ENCODE data around the gene NDUFC1.

NDUFC1 gene

GRCh38 chr4:139301821-139302611, at the start of gene NDUFC1:
Gene NDUFC1 (minus strand): TSS chr4:139302477. CDS start chr4:139295798, 6,679 bp downstream.
- H3K4me3 ChIP-seq (ENCODE audit: low read depth, low read length), result peak within 1 kb of the TSS; percentile 88
- peak; percentile 34 for TF ChIP-seq CTCF (IDR thresholded peaks at IDR 0.05; ENCODE audit: insufficient read depth, low read length, missing control alignments)
- CTCF ChIA-PET, result interaction anchor here (1.0 to 2.5 kb wide), 5 partner anchors 10 to 271 kb away, joined by 5 to 8 read pairs (median 7); partner anchors contain the start of gene MGARP
- POLR2A ChIA-PET, result interaction anchor here (0.8 to 2.1 kb wide), 3 partner anchors 10 to 37 kb away, joined by 3 to 6 read pairs (median 4); no protein-coding TSS in a partner anchor
- no peak for DNase-seq (ENCODE audit: low read depth, low spot score)

GRCh38 chr4:139337612-139338011, 35.3 kb upstream of the NDUFC1 start:
- no peak for DNase-seq (ENCODE audit: low read depth, low spot score)
- no peak for TF ChIP-seq CTCF (IDR thresholded peaks at IDR 0.05; ENCODE audit: insufficient read depth, low read length, missing control alignments)
- ChIA-PET CTCF (interaction anchor here (1.2 kb wide), 1 partner anchor 307 kb away, joined by 4 read pairs; no protein-coding TSS in a partner anchor), POLR2A (no interaction called here)
- no peak overlapping the region for H3K4me3 ChIP-seq (ENCODE audit: low read depth, low read length)

- no peak for TF ChIP-seq CTCF (IDR thresholded peaks at IDR 0.05; ENCODE audit: insufficient read depth, low read length, missing control alignments)
- ChIA-PET POLR2A (no interaction called here), CTCF (no interaction called here)
- H3K4me3 ChIP-seq (ENCODE audit: low read depth, low read length), result no peak overlapping the region
- no peak for DNase-seq (ENCODE audit: low read depth, low spot score)
These were observed 30.8 kb upstream of the NDUFC1 start for GRCh38 chr4:139333046-139333445.

- no peak for DNase-seq (ENCODE audit: low read depth, low spot score)
- POLR2A ChIA-PET, result no interaction called here
These were observed 28.9 kb upstream of the NDUFC1 start for GRCh38 chr4:139331185-139331584.

GRCh38 chr4:139330283-139330682, 28.0 kb upstream of the NDUFC1 start:
- POLR2A ChIA-PET, result no interaction called here
- CTCF ChIA-PET, result interaction anchor here (0.8 to 1.3 kb wide), 3 partner anchors 9 to 34 kb away, joined by 3 to 4 read pairs (median 4); no protein-coding TSS in a partner anchor
- no peak for DNase-seq (ENCODE audit: low read depth, low spot score)
- H3K4me3 ChIP-seq (ENCODE audit: low read depth, low read length), result no peak overlapping the region
- no peak for TF ChIP-seq CTCF (IDR thresholded peaks at IDR 0.05; ENCODE audit: insufficient read depth, low read length, missing control alignments)

More at GRCh38 chr4:139331185-139331584, 28.9 kb upstream of the NDUFC1 start:
- H3K4me3 ChIP-seq (ENCODE audit: low read depth, low read length), result no peak overlapping the region
- CTCF ChIA-PET, result interaction anchor here (0.7 to 1.0 kb wide), 4 partner anchors 9 to 103 kb away, joined by 3 to 4 read pairs (median 4); no protein-coding TSS in a partner anchor
- TF ChIP-seq CTCF (IDR thresholded peaks at IDR 0.05; ENCODE audit: insufficient read depth, low read length, missing control alignments), result no peak

GRCh38 chr4:139329665-139330200, 27.5 kb upstream of the NDUFC1 start:
- POLR2A ChIA-PET, result no interaction called here
- DNase-seq (ENCODE audit: low read depth, low spot score), result no peak
- CTCF ChIA-PET, result interaction anchor here (0.8 to 1.3 kb wide), 3 partner anchors 10 to 34 kb away, joined by 3 to 4 read pairs (median 4); no protein-coding TSS in a partner anchor
- TF ChIP-seq CTCF (IDR thresholded peaks at IDR 0.05; ENCODE audit: insufficient read depth, low read length, missing control alignments), result no peak
- H3K4me3 ChIP-seq (ENCODE audit: low read depth, low read length), result no peak overlapping the region
